ENCODE results near the gene ZNF492.
"Not testable (repeated sequence)": the region's sequence is repeated elsewhere in the genome, so short reads cannot be mapped to it uniquely, and the experiment has no call there.

The ZNF492 gene

DNA sequence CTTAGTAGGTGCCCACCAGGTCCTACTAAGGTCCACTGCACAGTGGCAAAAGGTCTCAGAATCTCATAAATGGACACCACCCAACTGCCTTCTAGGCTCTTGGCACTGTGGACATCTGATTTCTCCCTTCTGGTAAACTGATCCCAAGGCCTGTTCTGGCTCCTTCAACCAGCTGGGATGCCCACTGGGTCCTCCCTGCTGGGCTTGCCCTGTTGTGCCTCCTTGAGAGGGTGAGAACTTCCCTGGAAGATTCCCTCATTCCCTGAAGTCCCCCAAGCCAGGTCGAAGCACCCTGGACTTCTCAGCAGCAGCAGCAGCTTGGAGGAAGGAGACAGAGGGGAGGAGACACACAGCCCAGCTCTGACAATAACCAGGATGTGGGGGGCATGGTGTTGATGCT, 6.6 kb upstream of the ZNF492 start:
- TF ChIP-seq, protein P1, sequence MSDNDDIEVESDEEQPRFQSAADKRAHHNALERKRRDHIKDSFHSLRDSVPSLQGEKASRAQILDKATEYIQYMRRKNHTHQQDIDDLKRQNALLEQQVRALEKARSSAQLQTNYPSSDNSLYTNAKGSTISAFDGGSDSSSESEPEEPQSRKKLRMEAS (IDR thresholded peaks at IDR 0.05; ENCODE audit: low read depth, low read length) = no peak
- TF ChIP-seq POLR2A (IDR thresholded peaks at IDR 0.05; ENCODE audit: extremely low read depth, insufficient read length) (no peak), MYC (IDR thresholded peaks at IDR 0.05; ENCODE audit: low read depth, low read length) (no peak)
- TF ChIP-seq, protein P2, sequence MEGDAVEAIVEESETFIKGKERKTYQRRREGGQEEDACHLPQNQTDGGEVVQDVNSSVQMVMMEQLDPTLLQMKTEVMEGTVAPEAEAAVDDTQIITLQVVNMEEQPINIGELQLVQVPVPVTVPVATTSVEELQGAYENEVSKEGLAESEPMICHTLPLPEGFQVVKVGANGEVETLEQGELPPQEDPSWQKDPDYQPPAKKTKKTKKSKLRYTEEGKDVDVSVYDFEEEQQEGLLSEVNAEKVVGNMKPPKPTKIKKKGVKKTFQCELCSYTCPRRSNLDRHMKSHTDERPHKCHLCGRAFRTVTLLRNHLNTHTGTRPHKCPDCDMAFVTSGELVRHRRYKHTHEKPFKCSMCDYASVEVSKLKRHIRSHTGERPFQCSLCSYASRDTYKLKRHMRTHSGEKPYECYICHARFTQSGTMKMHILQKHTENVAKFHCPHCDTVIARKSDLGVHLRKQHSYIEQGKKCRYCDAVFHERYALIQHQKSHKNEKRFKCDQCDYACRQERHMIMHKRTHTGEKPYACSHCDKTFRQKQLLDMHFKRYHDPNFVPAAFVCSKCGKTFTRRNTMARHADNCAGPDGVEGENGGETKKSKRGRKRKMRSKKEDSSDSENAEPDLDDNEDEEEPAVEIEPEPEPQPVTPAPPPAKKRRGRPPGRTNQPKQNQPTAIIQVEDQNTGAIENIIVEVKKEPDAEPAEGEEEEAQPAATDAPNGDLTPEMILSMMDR (IDR thresholded peaks at IDR 0.05; ENCODE audit: low read depth, low read length) = no peak
- H3K4me3 ChIP-seq (ENCODE audit: low read depth, low read length) = no peak overlapping the region
- no peak for DNase-seq (ENCODE audit: low read depth)

DNA sequence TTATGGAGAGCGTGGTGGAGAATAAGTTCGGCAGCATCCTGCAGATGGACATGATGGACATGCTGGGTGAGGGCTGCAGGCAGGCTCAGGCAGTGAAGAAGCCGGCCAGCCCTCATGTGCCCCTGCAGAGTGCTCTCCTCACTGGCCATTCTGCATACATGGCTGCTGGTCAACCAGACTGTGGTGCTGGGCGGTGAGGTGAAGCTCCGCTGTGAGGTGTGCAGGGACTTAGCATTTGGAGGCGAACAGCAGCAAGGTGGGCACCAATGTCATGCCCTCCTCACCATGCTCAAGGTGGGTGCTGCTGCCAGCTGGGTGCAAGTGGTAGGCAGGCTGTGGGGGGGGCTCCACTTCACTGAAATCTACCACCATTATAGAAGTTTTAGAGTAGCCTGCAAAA, 5.7 kb upstream of the ZNF492 start:
- DNase-seq (ENCODE audit: low read depth) = no peak
- H3K4me3 ChIP-seq (ENCODE audit: low read depth, low read length) = no peak overlapping the region
- TF ChIP-seq POLR2A (IDR thresholded peaks at IDR 0.05; ENCODE audit: extremely low read depth, insufficient read length) (no peak), MYC (IDR thresholded peaks at IDR 0.05; ENCODE audit: low read depth, low read length) (no peak)
- TF ChIP-seq, protein P1 (IDR thresholded peaks at IDR 0.05; ENCODE audit: low read depth, low read length) = no peak
- TF ChIP-seq, protein P2 (IDR thresholded peaks at IDR 0.05; ENCODE audit: low read depth, low read length) = no peak

DNA sequence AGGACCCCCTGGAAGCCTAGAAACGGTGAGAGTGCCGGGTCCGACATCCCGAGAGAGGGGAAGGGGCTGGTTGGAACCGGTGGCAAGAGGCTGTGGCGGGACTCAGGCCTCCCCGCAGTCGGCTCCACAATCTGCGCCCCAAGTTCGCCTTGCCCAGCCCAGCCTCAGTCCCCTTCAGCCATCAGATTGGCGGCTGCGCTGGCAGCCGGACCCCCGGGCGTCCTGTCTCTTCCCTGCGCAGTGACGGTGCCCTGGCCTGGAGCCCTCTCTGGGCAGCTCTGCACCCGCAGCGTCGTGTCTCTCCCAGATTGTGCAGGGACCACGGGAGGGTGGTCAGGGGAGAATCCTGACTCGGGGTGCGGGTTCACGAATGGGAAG, 315 bp downstream of the ZNF492 start:
- peak overlapping the region; percentile 93 for H3K4me3 ChIP-seq (ENCODE audit: low read depth, low read length)
- no peak for DNase-seq (ENCODE audit: low read depth)
- TF ChIP-seq, protein P1 (IDR thresholded peaks at IDR 0.05; ENCODE audit: low read depth, low read length) = no peak
- TF ChIP-seq MYC (IDR thresholded peaks at IDR 0.05; ENCODE audit: low read depth, low read length) (no peak), POLR2A (IDR thresholded peaks at IDR 0.05; ENCODE audit: extremely low read depth, insufficient read length) (no peak)
- TF ChIP-seq, protein P2 (IDR thresholded peaks at IDR 0.05; ENCODE audit: low read depth, low read length) = no peak

DNA sequence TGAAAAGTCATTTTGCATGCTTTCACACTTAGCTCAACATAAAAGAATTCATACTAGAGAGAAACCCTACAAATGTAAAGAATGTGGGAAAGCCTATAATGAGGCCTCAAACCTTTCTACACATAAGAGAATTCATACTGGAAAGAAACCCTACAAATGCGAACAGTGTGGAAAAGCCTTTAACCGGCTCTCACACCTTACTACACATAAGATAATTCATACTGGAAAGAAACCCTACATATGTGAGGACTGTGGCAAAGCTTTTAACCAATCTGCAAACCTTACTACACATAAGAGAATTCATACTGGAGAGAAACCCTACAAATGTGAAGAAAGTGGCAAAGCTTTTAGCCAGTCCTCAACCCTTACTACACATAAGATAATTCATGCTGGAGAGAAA, 51.4 kb downstream of the ZNF492 start:
- H3K4me3 ChIP-seq (ENCODE audit: low read depth, low read length); DNase-seq (ENCODE audit: low read depth): not testable (repeated sequence)

DNA sequence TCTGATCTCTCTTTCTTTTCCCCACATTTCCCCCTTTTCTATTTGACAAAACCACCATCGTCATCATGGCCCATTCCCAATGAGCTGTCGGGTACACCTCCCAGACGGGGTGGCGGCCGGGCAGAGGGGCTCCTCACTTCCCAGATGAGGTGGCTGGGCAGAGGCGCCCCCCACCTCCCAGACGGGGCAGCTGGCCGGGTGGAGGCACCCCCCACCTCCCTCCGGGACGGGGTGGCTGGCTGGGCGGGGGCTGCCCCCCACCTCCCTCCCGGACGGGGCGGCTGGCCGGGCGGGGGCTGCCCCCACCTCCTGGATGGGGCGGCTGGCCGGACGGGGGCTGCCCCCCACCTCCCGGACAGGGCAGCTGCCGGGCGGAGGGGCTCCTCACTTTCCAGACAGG, 68.5 kb downstream of the ZNF492 start:
- not testable (repeated sequence) for H3K4me3 ChIP-seq (ENCODE audit: low read depth, low read length); DNase-seq (ENCODE audit: low read depth)

DNA sequence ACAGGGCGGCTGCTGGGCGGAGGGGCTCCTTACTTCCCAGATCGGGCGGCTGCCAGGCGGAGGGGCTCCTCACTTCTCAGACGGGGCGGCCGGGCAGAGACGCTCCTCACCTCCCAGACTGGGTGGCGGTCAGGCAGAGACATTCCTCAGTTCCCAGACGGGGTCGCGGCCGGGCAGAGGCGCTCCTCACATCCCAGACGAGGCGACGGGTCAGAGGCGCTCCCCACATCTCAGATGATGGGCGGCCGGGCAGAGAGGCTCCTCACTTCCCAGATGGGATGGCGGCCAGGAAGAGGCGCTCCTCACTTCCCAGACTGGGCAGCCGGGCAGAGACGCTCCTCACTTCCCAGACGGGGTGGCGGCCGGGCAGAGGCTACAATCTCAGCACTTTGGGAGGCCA, 69.0 kb downstream of the ZNF492 start:
- H3K4me3 ChIP-seq (ENCODE audit: low read depth, low read length); DNase-seq (ENCODE audit: low read depth): not testable (repeated sequence)

DNA sequence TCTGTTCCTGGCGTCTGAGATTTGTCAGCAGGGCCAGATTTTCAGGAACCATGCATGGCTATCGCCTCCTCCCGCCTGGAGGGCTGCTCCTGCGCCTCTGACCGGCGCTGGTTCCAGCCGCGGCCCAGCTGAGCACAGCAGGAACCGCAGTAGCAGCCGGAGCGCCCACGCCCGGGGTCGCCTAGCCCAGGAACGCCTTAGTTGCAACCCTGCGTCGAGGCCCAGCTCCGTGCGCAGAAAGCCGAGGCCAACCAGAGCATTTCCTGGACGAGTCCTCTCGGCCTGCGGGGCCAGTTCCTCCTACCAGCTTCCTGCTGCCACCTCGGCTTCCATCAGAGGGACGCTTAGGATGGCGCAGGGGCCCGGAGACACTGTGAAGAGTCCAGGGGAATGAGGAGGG, 74.9 kb downstream of the ZNF492 start:
- TF ChIP-seq, protein P1 (IDR thresholded peaks at IDR 0.05; ENCODE audit: low read depth, low read length) = no peak
- no peak overlapping the region for H3K4me3 ChIP-seq (ENCODE audit: low read depth, low read length)
- DNase-seq (ENCODE audit: low read depth) = no peak

Data from NB4 (cell line).